EH (cell line): ENCODE data around the gene ANKRD9.

ENCODE experiments used
- DNase-seq: peaks from one replicate; pipeline ENCODE4 v3.0.0-alpha.2; 2015; ENCODE audit warnings: low read depth

Gene ANKRD9

GRCh38 chr14:102498678-102499265, 10.8 kb downstream of the ANKRD9 start:
- DNase-seq, result no peak

GRCh38 chr14:102497998-102498677, 11.4 kb downstream of the ANKRD9 start:
- DNase-seq, result no peak

- no peak for DNase-seq
Measured at GRCh38 chr14:102496958-102497744, 12.4 kb downstream of the ANKRD9 start.

GRCh38 chr14:102496331-102496691, 13.3 kb downstream of the ANKRD9 start:
- no peak for DNase-seq

GRCh38 chr14:102495491-102496330, 13.9 kb downstream of the ANKRD9 start:
- no peak for DNase-seq

- DNase-seq, result no peak
Measured at GRCh38 chr14:102493585-102493984, 16.0 kb downstream of the ANKRD9 start.

- no peak for DNase-seq
Measured at GRCh38 chr14:102493096-102493495, 16.5 kb downstream of the ANKRD9 start.

GRCh38 chr14:102492531-102492910, 17.1 kb downstream of the ANKRD9 start:
- DNase-seq, result no peak

- no peak for DNase-seq
Measured at GRCh38 chr14:102491786-102492530, 17.6 kb downstream of the ANKRD9 start.

GRCh38 chr14:102491366-102491765, 18.2 kb downstream of the ANKRD9 start:
- DNase-seq, result no peak

- no peak for DNase-seq
Measured at GRCh38 chr14:102490456-102490855, 19.1 kb downstream of the ANKRD9 start.

GRCh38 chr14:102487204-102487577, 22.4 kb downstream of the ANKRD9 start:
- no peak for DNase-seq

GRCh38 chr14:102486513-102487203, 22.9 kb downstream of the ANKRD9 start:
- DNase-seq, result no peak

GRCh38 chr14:102485693-102486512, 23.7 kb downstream of the ANKRD9 start:
- no peak for DNase-seq

GRCh38 chr14:102484316-102484715, 25.3 kb downstream of the ANKRD9 start:
- DNase-seq, result no peak

GRCh38 chr14:102481791-102482238, 27.8 kb downstream of the ANKRD9 start:
- DNase-seq, result peak; percentile 63

GRCh38 chr14:102481371-102481770, 28.2 kb downstream of the ANKRD9 start:
- no peak for DNase-seq

- no peak for DNase-seq
Measured at GRCh38 chr14:102479777-102480176, 29.8 kb downstream of the ANKRD9 start.

- DNase-seq, result no peak
Measured at GRCh38 chr14:102479107-102479506, 30.5 kb downstream of the ANKRD9 start.

- DNase-seq, result peak; percentile 57
Measured at GRCh38 chr14:102474934-102475333, 34.6 kb downstream of the ANKRD9 start.
